Naive thymus-derived CD8-positive, alpha-beta T cell (primary cell): Measurements from ENCODE around the gene OR51E2. TPM values are rescaled to one million over a fixed set of nuclear protein-coding genes. Genes with fewer than 3 reads are reported as not detected.
"Not testable (repeated sequence)": the region's sequence is repeated elsewhere in the genome, so short reads cannot be mapped to it uniquely, and the experiment has no call there.

ENCODE experiments used
- ATAC-seq, 2 donors: fragments of 150-1000 bp; cut with Tn5 transposase in 1 of 2; sonication (Bioruptor Pico), chemical (Tn5 transposase) in 1 of 2; 1 replicate in 1 of 2; 2 replicates in 1 of 2; pipeline ENCODE4 v1.10.0; 2021; ENCODE audit warnings: mild to moderate bottlenecking in 2 of 2, moderate library complexity in 2 of 2
- POLR2A ChIA-PET: fragments of 350-600 bp; sonication (Branson Sonifier 250); formaldehyde crosslinking; loops from one replicate; lab custom pipeline; 2021; ENCODE audit warnings: antibody characterized with exemption; lab: Charles Lee
- DNase-seq, 10 donors: peaks; one replicate each; pipeline versions ENCODE4 v3.0.0 to v3.0.0-alpha.2; 2020 to 2022
- H3K27ac Mint-ChIP-seq, 10 donors: one replicate each; pipeline ENCODE4 v1.8.0; 2020 to 2022; ENCODE audit warnings: mild to moderate bottlenecking in 10 of 10, mixed read lengths in 10 of 10, moderate library complexity in 4 of 10, inconsistent platforms in 1 of 10
- H3K27me3 Mint-ChIP-seq, 5 donors: one replicate each; pipeline ENCODE4 v1.8.0; 2021 to 2022; ENCODE audit warnings: mixed read lengths in 5 of 5
- H3K36me3 Mint-ChIP-seq, 3 donors: one replicate each; pipeline ENCODE4 v1.8.0; 2020 to 2022; ENCODE audit warnings: mixed read lengths in 3 of 3, mild to moderate bottlenecking in 2 of 3, inconsistent platforms in 1 of 3
- H3K4me1 Mint-ChIP-seq, 4 donors: one replicate each; pipeline ENCODE4 v1.8.0; 2021 to 2022; ENCODE audit warnings: mixed read lengths in 4 of 4
- H3K4me3 Mint-ChIP-seq, 10 donors: one replicate each; pipeline ENCODE4 v1.8.0; 2020 to 2022; ENCODE audit warnings: mild to moderate bottlenecking in 10 of 10, mixed read lengths in 10 of 10, moderate library complexity in 6 of 10, inconsistent platforms in 1 of 10
- H3K9me3 Mint-ChIP-seq, 9 donors: one replicate each; pipeline ENCODE4 v1.8.0; 2020 to 2022; ENCODE audit warnings: mixed read lengths in 9 of 9, mild to moderate bottlenecking in 3 of 9, inconsistent platforms in 1 of 9, moderate library complexity in 1 of 9
- polyA plus RNA-seq, 3 donors: library from polyadenylated mRNA; unstranded; fragments of 300-500 nt; fragmentation: Illumina TruSeq; gene quantifications; one replicate each; pipeline ENCODE4 v1.2.3, GENCODE V29; 2021
- total RNA-seq, 8 experiments: library from RNA in 2 of 8; stranded (reverse) in 2 of 8; gene quantifications; one replicate each; pipeline ENCODE4 v1.2.3 and lab custom pipeline; 2021 to 2026

OR51E2 gene
- total RNA-seq (not detected), polyA plus RNA-seq (not detected), total RNA-seq (lab: John Stamatoyannopoulos, UW) (0 to 0.06 (median 0) reads per million in 6 experiments)

- POLR2A ChIA-PET = no interaction called here
- H3K27ac Mint-ChIP-seq = no peak within 1 kb of the TSS
- no peaks in the 10 kb centered on the region for H3K9me3 Mint-ChIP-seq
Observed at GRCh38 chr11:4697585-4697984, at the start of gene OR51E2. TSS of gene OR51E2 (minus strand) at chr11:4697853. CDS start at chr11:4682711, 15,142 bp downstream.

GRCh38 chr11:4740735-4741134 is 43.1 kb upstream of the OR51E2 start:
- POLR2A ChIA-PET = no interaction called here
- no peaks in the 10 kb centered on the region for H3K4me1 Mint-ChIP-seq
- H3K4me3 Mint-ChIP-seq = no peak overlapping the region
- H3K9me3 Mint-ChIP-seq = no peaks in the 10 kb centered on the region
- DNase-seq (no peak), ATAC-seq (no peak)
- H3K27ac Mint-ChIP-seq = no peak overlapping the region
- no peaks in the 10 kb centered on the region for H3K36me3 Mint-ChIP-seq
- H3K27me3 Mint-ChIP-seq = peaks cover 13 to 24% (median 17%) of the 10 kb centered on the region in 5 donors

More at GRCh38 chr11:4697585-4697984, at the start of gene OR51E2:
- ATAC-seq (no peak), DNase-seq (no peak)
- Mint-ChIP-seq H3K4me3 (no peak within 1 kb of the TSS), H3K36me3 (no peaks in the 10 kb centered on the region), H3K4me1 (no peaks in the 10 kb centered on the region), H3K27me3 (peaks cover 4 to 15% (median 6%) of the 10 kb centered on the region in 5 donors)

- H3K9me3 Mint-ChIP-seq = peaks cover 0 to 2% (median 0%) of the 10 kb centered on the region in 9 donors
- no peak overlapping the region for H3K27ac Mint-ChIP-seq
- H3K27me3 Mint-ChIP-seq = peaks cover 0 to 9% (median 6%) of the 10 kb centered on the region in 5 donors
- no peak overlapping the region for H3K4me3 Mint-ChIP-seq
- ATAC-seq = no peak
- no peaks in the 10 kb centered on the region for H3K36me3 Mint-ChIP-seq
- no peaks in the 10 kb centered on the region for H3K4me1 Mint-ChIP-seq
- POLR2A ChIA-PET = no interaction called here
- no peak for DNase-seq
Observed at GRCh38 chr11:4727171-4727570, 29.5 kb upstream of the OR51E2 start.

GRCh38 chr11:4722616-4723534 is 25.2 kb upstream of the OR51E2 start:
- POLR2A ChIA-PET, H3K9me3 Mint-ChIP-seq, DNase-seq, ATAC-seq, H3K27ac Mint-ChIP-seq, H3K36me3 Mint-ChIP-seq, H3K4me1 Mint-ChIP-seq, H3K4me3 Mint-ChIP-seq: not testable (repeated sequence)
- peaks cover 9 to 24% (median 9%) of the 10 kb centered on the region in 5 donors for H3K27me3 Mint-ChIP-seq

GRCh38 chr11:4714300-4714699 is 16.6 kb upstream of the OR51E2 start:
- H3K4me1 Mint-ChIP-seq = no peaks in the 10 kb centered on the region
- no peak overlapping the region for H3K4me3 Mint-ChIP-seq
- no peaks in the 10 kb centered on the region for H3K36me3 Mint-ChIP-seq
- no peak overlapping the region for H3K27ac Mint-ChIP-seq
- no peak for ATAC-seq
- peaks cover 14 to 52% (median 16%) of the 10 kb centered on the region in 5 donors for H3K27me3 Mint-ChIP-seq
- POLR2A ChIA-PET = no interaction called here
- DNase-seq = no peak
- H3K9me3 Mint-ChIP-seq = peaks cover 0 to 5% (median 0%) of the 10 kb centered on the region in 9 donors

GRCh38 chr11:4713241-4713640 is 15.6 kb upstream of the OR51E2 start:
- no peaks in the 10 kb centered on the region for H3K36me3 Mint-ChIP-seq
- DNase-seq (no peak), ATAC-seq (no peak)
- H3K4me3 Mint-ChIP-seq = no peak overlapping the region
- H3K27ac Mint-ChIP-seq = no peak overlapping the region
- peaks cover 0 to 2% (median 0%) of the 10 kb centered on the region in 9 donors for H3K9me3 Mint-ChIP-seq
- peaks cover 9 to 43% (median 15%) of the 10 kb centered on the region in 5 donors for H3K27me3 Mint-ChIP-seq
- POLR2A ChIA-PET = no interaction called here
- H3K4me1 Mint-ChIP-seq = no peaks in the 10 kb centered on the region

- ATAC-seq (no peak), DNase-seq (no peak)
- POLR2A ChIA-PET = no interaction called here
- Mint-ChIP-seq H3K4me3 (no peak overlapping the region), H3K27ac (no peak overlapping the region), H3K27me3 (peaks cover 10 to 22% (median 14%) of the 10 kb centered on the region in 5 donors), H3K36me3 (no peaks in the 10 kb centered on the region), H3K9me3 (no peaks in the 10 kb centered on the region), H3K4me1 (no peaks in the 10 kb centered on the region)
Observed at GRCh38 chr11:4704790-4705334, 7.2 kb upstream of the OR51E2 start.

GRCh38 chr11:4704054-4704789 is 6.6 kb upstream of the OR51E2 start, which contains the start of gene MMP26:
TSS of gene MMP26 (plus strand) at chr11:4704784.
- Mint-ChIP-seq H3K9me3 (no peaks in the 10 kb centered on the region), H3K27me3 (peaks cover 7 to 16% (median 10%) of the 10 kb centered on the region in 5 donors), H3K36me3 (no peaks in the 10 kb centered on the region), H3K4me1 (no peaks in the 10 kb centered on the region), H3K4me3 (no peak within 1 kb of the TSS), H3K27ac (no peak within 1 kb of the TSS)
- DNase-seq (no peak), ATAC-seq (no peak)
- POLR2A ChIA-PET = no interaction called here

- H3K27me3 Mint-ChIP-seq = peaks cover 4 to 15% (median 9%) of the 10 kb centered on the region in 5 donors
- H3K36me3 Mint-ChIP-seq = no peaks in the 10 kb centered on the region
- ATAC-seq = no peak
- H3K9me3 Mint-ChIP-seq = no peaks in the 10 kb centered on the region
- H3K4me3 Mint-ChIP-seq = no peak overlapping the region
- no peak overlapping the region for H3K27ac Mint-ChIP-seq
- no peak for DNase-seq
- H3K4me1 Mint-ChIP-seq = no peaks in the 10 kb centered on the region
- POLR2A ChIA-PET = no interaction called here
Observed at GRCh38 chr11:4700436-4700820, 2.8 kb upstream of the OR51E2 start.

GRCh38 chr11:4699697-4700435 is 2.2 kb upstream of the OR51E2 start:
- DNase-seq (no peak), ATAC-seq (no peak)
- no peak overlapping the region for H3K4me3 Mint-ChIP-seq

GRCh38 chr11:4695442-4695841 is 2.2 kb downstream of the OR51E2 start:
- DNase-seq (no peak), ATAC-seq (no peak)
- H3K4me3 Mint-ChIP-seq = no peak overlapping the region

More at GRCh38 chr11:4699697-4700435, 2.2 kb upstream of the OR51E2 start:
- H3K4me1 Mint-ChIP-seq = no peaks in the 10 kb centered on the region
- POLR2A ChIA-PET = no interaction called here
- H3K27me3 Mint-ChIP-seq = peaks cover 4 to 15% (median 6%) of the 10 kb centered on the region in 5 donors
- H3K9me3 Mint-ChIP-seq = no peaks in the 10 kb centered on the region
- no peak overlapping the region for H3K27ac Mint-ChIP-seq
- no peaks in the 10 kb centered on the region for H3K36me3 Mint-ChIP-seq

GRCh38 chr11:4684631-4685285 is 12.9 kb downstream of the OR51E2 start:
- DNase-seq = no peak
- no peaks in the 10 kb centered on the region for H3K36me3 Mint-ChIP-seq
- peak overlapping the region in 1 of 10 donors; percentile 22 for H3K27ac Mint-ChIP-seq
- POLR2A ChIA-PET = no interaction called here
- no peaks in the 10 kb centered on the region for H3K4me1 Mint-ChIP-seq
- no peak overlapping the region for H3K4me3 Mint-ChIP-seq
- peaks cover 0 to 12% (median 7%) of the 10 kb centered on the region in 5 donors for H3K27me3 Mint-ChIP-seq
- no peak for ATAC-seq
- no peaks in the 10 kb centered on the region for H3K9me3 Mint-ChIP-seq

More at GRCh38 chr11:4695442-4695841, 2.2 kb downstream of the OR51E2 start:
- POLR2A ChIA-PET = no interaction called here
- Mint-ChIP-seq H3K27me3 (peaks cover 3 to 17% (median 12%) of the 10 kb centered on the region in 5 donors), H3K27ac (no peak overlapping the region), H3K9me3 (no peaks in the 10 kb centered on the region), H3K36me3 (no peaks in the 10 kb centered on the region), H3K4me1 (no peaks in the 10 kb centered on the region)
